ENCODE results near the gene GRIK4. TPM values are rescaled to one million over a fixed set of nuclear protein-coding genes. Genes with fewer than 3 reads are reported as not detected.

The GRIK4 gene
- total RNA-seq, 1 experiment from 2014 or later: 3.3 TPM

- ATAC-seq (no peak), DNase-seq (ENCODE audit: low spot score) (no peak)
- Mint-ChIP-seq H3K27ac (no peak overlapping the region), H3K27me3 (ENCODE audit: low read depth) (no peaks in the 10 kb centered on the region; the same call in 1 of the 2 replicates), H3K36me3 (peaks cover 13% of the 10 kb centered on the region), H3K4me1 (peaks cover 23% of the 10 kb centered on the region), H3K9me3 (peaks cover 9% of the 10 kb centered on the region), H3K4me3 (no peak overlapping the region)
- CTCF ChIA-PET: no interaction called here
- POLR2A ChIA-PET: no interaction called here
- no peak for TF ChIP-seq E2F4 (CRISPR knock-in tag; IDR thresholded peaks at IDR 0.05; ENCODE audit: borderline replicate concordance, low read depth)
- no peak for TF ChIP-seq CTCF (IDR thresholded peaks at IDR 0.05)
- no peak for TF ChIP-seq ATF6 (CRISPR knock-in tag; IDR thresholded peaks at IDR 0.05)
- TF ChIP-seq FOXK1 (CRISPR knock-in tag; IDR thresholded peaks at IDR 0.05): no peak
- no peak for TF ChIP-seq ZNF671 (CRISPR knock-in tag; IDR thresholded peaks at IDR 0.05)
These were observed 362.6 kb downstream of the GRIK4 start for GRCh38 chr11:120873966-120874735.

DNA sequence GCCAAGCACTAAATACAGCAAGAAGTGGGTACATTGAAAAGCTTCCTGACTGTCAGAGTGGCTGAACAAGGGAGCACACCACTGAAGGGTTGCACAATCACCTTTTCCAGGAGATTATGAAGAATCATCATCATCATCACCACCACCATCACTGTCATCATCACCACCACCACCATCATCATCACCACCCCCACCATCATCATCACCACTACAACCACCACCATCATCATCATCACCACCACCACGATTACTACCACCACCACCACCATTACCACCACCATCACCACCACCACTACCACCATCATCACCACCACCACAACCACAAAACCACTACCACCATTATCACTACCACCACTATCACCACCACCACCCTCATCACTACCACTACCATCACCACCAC is 364.4 kb downstream of the GRIK4 start:
- H3K27me3 Mint-ChIP-seq (ENCODE audit: low read depth): no peaks in the 10 kb centered on the region; the same call in 1 of the 2 replicates
- TF ChIP-seq HMGA2 (CRISPR knock-in tag; IDR thresholded peaks at IDR 0.05) (no peak), STAT6 (CRISPR knock-in tag; conservative IDR thresholded peaks at IDR 0.05; ENCODE audit: low read depth) (no peak), RELA (CRISPR knock-in tag; IDR thresholded peaks at IDR 0.05; ENCODE audit: borderline replicate concordance) (no peak), PRRX2 (CRISPR knock-in tag; IDR thresholded peaks at IDR 0.05) (no peak), ZBTB21 (CRISPR knock-in tag; IDR thresholded peaks at IDR 0.05; ENCODE audit: borderline replicate concordance) (no peak)
- no peak for DNase-seq (ENCODE audit: low spot score)
- H3K27ac Mint-ChIP-seq: no peak overlapping the region
- POLR2A ChIA-PET: no interaction called here
- CTCF ChIA-PET: no interaction called here
- H3K36me3 Mint-ChIP-seq: peaks cover 13% of the 10 kb centered on the region
- H3K4me3 Mint-ChIP-seq: no peak overlapping the region
- no peak for ATAC-seq
- H3K9me3 Mint-ChIP-seq: peaks cover 9% of the 10 kb centered on the region
- peaks cover 23% of the 10 kb centered on the region for H3K4me1 Mint-ChIP-seq

- ChIA-PET CTCF (no interaction called here), POLR2A (no interaction called here)
- Mint-ChIP-seq H3K4me3 (no peak overlapping the region), H3K36me3 (peaks cover 13% of the 10 kb centered on the region), H3K27me3 (ENCODE audit: low read depth) (no peaks in the 10 kb centered on the region; the same call in 1 of the 2 replicates), H3K9me3 (peaks cover 9% of the 10 kb centered on the region), H3K4me1 (peaks cover 9% of the 10 kb centered on the region), H3K27ac (no peak overlapping the region)
- no peak for DNase-seq (ENCODE audit: low spot score)
- ATAC-seq: no peak
- TF ChIP-seq IRF2 (CRISPR knock-in tag; IDR thresholded peaks at IDR 0.05; ENCODE audit: borderline replicate concordance, low read depth) (no peak), E2F4 (CRISPR knock-in tag; IDR thresholded peaks at IDR 0.05; ENCODE audit: borderline replicate concordance, low read depth) (no peak), ATF3 (CRISPR knock-in tag; conservative IDR thresholded peaks at IDR 0.05) (no peak), ETV6 (CRISPR knock-in tag; IDR thresholded peaks at IDR 0.05) (no peak), TCF7 (CRISPR knock-in tag; IDR thresholded peaks at IDR 0.05; ENCODE audit: low read depth) (no peak), AFF4 (CRISPR knock-in tag; IDR thresholded peaks at IDR 0.05; ENCODE audit: borderline replicate concordance) (no peak), ZNF121 (CRISPR knock-in tag; IDR thresholded peaks at IDR 0.05) (no peak), GRHL2 (CRISPR knock-in tag; IDR thresholded peaks at IDR 0.05; ENCODE audit: insufficient replicate concordance, severe bottlenecking) (no peak)
These were observed 366.3 kb downstream of the GRIK4 start for GRCh38 chr11:120877746-120878365.

All from WTC11 (cell line).